ENCODE results near the gene TMEM131L.
"Not testable (repeated sequence)": the region's sequence is repeated elsewhere in the genome, so short reads cannot be mapped to it uniquely, and the experiment has no call there.

Gene TMEM131L

GRCh38 chr4:153481478-153481877 is 15.3 kb downstream of the TMEM131L start:
- DNase-seq: no peak

GRCh38 chr4:153483432-153484418 is 17.6 kb downstream of the TMEM131L start:
- no peak for DNase-seq

GRCh38 chr4:153485359-153485758 is 19.2 kb downstream of the TMEM131L start:
- DNase-seq: no peak

- DNase-seq: no peak
Observed at GRCh38 chr4:153485860-153486259, 19.7 kb downstream of the TMEM131L start.

- no peak for DNase-seq
Observed at GRCh38 chr4:153486281-153487151, 20.4 kb downstream of the TMEM131L start.

DNA sequence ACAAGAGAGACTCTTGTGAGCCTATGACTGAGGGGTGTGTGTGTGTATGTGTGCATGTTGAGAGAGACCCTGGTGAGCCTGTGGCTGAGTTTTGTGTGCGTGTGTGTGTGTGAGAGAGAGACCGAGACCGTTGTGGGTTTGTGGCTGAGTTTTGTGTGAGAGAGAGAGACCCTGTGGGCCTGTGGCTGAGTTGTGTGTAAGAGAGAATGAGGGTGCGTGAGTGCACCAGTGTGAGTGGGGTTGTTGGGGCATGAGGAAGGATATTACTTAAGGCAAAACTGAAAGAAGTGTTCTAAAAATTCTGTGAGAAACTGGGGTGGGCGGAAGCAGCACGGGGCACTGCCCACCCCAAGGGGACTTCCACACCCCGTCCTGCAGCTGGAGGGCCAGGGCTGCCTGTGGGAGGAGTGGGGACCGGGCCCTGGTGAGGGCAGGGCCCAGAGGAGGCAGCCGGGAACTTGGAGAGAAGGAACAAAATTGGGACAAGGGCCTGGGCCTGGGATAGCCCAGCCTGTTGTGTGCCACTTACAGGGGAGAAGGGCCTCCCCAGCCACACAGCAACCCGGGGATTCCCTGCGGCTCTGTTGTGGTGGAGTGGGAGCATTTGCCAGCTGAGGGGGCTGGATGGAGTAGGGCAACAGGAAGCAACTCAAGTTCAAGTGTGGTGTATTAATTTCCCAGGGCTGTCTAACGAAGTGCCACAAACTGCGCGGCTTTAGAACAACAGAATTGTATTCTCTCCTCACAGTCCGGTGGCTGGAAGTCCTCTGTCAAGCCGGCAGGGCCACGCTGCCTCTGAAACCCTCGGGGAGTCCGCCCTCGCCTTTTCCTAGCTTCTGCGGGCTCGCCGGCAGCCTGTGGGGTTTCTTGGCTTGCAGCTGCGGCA is 22.1 kb downstream of the TMEM131L start:
- DNase-seq: peak; percentile 72

GRCh38 chr4:153489856-153490558 is 23.8 kb downstream of the TMEM131L start:
- no peak for DNase-seq

- DNase-seq: no peak
Observed at GRCh38 chr4:153490985-153491483, 24.9 kb downstream of the TMEM131L start.

DNA sequence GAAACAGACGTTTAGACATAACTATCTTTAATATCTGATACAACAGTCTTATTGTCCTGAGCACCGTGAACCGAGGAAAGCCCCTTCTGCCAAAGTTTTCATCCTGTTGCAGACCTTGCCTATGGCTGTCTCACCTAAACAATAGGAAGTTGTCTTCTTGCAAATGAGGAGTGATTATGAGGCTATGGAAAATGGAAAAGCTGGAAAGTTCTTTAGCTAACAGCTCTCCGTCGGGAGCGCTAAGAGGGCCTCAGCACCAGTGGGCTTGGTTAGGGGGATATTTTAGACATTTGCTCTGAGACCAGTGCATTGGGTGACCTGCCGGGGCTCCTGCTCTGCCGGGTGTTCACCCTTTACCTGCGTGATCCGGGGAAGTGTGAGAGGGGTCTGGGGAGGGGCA is 28.4 kb downstream of the TMEM131L start:
- no peak for DNase-seq

DNA sequence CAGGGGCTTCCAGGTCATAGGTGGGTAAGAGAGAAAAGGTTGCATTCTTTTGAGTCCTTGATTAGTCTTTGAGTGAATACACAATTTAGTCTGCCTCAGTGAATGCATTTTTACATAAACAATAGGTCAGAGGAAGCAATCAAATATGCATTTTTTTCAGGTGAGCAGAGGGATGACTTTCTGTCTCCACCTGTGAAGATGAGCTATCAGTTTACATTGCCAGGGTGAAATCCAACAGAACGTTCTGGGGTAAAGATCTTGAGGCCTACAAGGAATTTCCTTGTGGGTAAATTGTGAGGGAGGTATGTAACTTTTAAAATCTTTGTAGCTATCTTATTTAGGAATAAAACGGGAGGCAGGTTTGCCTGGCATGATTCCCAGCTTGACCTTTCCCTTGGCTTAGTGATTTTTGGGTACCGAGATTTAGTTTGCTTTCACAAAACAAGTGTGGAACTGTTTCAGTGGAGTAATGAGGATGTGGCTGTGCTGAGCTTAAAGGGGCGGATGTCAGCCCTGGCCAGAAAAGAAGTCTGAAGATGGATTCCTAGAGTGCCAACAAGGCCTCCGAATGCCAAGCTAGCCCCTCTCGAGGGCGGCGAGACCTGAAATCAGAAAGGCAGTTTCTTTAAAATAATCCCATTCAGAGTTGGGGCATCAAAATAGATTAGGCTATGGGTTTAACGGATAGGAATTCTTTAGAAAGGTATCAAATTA is 29.5 kb downstream of the TMEM131L start:
- DNase-seq: no peak

DNA sequence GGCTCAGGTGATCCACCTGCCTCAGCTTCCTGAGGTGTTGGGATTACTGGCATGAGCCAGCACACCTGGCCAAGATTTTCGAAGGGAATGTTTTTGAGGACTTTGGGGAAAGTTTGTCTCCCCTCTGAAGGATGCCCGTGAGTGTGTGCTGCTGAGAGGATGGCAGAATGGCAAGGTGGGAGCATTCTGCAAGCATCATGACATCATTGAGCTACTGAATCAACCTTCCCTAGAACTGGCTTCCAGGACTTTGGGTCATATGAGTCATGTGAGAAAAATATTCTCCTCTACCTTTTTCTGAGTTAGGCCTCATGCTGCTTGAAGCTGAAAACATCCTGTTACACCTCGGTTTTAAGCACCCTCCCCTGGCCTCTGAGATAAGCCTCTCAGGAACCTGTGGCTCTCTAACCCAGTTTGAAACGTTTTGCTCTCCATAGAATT is 31.0 kb downstream of the TMEM131L start:
- peak; percentile 46 for DNase-seq

GRCh38 chr4:153497988-153498967 is 32.1 kb downstream of the TMEM131L start:
- DNase-seq: no peak

- no peak for DNase-seq
Observed at GRCh38 chr4:153499005-153499404, 32.8 kb downstream of the TMEM131L start.

DNA sequence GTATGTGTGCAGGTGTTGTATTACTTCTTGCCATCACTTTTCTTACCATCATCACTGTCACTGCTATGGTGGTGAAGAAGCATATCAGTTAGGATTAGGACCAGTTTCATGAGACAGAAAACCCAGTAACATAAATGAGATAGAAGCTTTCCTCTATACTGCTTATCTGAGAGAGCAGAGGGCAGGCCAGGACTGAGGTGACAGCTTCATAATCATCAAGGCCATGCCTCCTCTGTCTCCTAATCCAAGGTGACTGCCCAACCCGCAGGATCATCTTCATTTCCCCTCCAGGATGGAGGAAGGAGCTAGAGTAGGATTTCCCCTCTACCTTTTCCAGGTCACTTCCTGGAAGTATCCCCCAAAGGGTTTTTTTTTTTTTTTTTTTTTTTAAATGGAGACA is 35.4 kb downstream of the TMEM131L start:
- no peak for DNase-seq

DNA sequence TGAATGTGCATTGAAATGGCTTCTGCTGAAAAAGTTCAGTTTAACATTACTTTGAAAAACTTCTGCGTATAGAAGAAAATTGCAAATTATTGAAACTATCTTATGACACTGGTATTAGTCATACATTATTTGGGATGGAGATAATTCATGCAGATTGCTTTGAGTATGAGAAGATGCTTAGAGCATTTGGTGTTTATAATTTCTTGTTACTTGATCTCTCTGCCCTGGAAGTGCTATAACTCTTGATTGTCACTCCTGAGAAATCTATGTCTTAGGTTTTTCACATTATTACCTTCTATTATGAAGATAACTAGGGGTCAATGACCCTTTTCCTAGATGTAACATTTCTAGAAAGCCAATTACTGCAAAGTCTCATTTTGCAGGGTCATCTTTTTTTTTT is 36.4 kb downstream of the TMEM131L start:
- DNase-seq: no peak

DNA sequence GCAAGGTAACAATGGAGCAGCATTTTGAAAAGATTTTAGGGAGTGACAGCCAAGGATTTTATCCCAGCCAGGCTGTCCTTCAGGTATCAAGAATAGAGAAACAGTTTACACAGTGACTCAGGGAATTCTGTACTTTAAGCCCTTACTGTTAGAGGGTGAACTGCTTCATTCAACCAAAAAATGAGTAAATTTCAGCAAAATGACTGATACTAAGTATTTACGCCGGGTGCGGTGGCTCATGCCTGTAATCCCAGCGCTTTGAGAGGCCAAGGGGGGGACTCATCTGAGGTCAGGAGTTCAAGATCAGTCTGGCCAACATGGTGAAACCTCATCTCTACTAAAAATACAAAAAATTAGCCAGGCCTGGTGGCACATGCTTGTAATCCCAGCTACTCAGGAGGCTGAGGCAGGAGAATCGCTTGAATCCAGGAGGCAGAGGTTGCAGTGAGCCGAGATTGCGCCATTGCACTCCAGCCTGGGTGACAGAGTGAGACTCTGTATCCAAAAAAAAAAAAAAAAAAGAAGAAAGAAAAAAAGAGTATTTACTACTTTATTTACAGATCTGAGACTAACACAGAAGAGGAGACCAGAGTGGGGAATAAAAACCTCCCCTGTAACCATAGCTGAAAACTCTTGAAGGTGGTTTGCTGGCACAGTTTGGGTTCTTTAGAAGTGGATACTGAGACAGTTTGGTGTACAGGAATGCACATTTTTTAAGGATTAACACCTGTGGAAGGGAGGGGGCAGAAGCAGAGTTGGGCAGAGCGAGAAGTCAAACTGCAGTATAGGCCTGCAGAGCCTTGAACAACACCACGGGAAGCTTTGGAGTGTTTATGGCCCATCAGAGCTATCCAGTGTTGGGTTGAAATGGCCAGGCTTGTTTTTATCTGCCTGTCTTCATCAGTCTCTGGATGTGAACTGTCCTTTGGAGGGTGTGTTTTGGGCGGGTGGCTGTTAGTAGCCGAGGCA is 40.5 kb downstream of the TMEM131L start:
- no peak for DNase-seq

- no peak for DNase-seq
Observed at GRCh38 chr4:153507310-153508073, 41.3 kb downstream of the TMEM131L start.

GRCh38 chr4:153509212-153509611 is 43.1 kb downstream of the TMEM131L start:
- not testable (repeated sequence) for DNase-seq

Measured in activated T-cell treated with anti-CD3 and anti-CD28 coated beads for 4 hours (primary cell).